Camera-type eye (tissue), 1 donor: ENCODE measurements around the gene UGT2B7. TPM values are rescaled to one million over a fixed set of nuclear protein-coding genes. Genes with fewer than 3 reads are reported as not detected.

ENCODE experiments used
- total RNA-seq: library from RNA; depleted of rRNA; stranded (reverse); fragments of >200 nt; gene quantifications from one replicate; pipeline ENCODE4 v1.2.3, GENCODE V29; 2014

Gene UGT2B7
- 0.71 TPM for total RNA-seq

DNA sequence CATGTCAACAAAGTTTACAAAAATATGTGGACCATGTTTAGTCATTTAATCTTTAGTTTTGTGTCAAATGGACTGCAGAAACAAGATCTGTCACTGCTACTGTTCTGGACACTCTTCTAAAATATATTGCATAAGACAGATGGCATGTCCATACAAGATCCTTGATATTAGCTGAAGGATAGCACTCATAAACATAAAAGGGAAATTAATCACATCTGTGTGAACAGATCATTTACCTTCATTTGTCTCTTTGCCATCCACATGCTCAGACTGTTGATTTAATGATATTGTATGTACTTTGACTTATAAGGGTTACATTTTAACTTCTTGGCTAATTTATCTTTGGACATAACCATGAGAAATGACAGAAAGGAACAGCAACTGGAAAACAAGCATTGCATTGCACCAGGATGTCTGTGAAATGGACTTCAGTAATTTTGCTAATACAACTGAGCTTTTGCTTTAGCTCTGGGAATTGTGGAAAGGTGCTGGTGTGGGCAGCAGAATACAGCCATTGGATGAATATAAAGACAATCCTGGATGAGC lies at the start of gene UGT2B7:
Gene UGT2B7, plus strand, starts transcription at position 364 of the 546 bp plus-strand sequence. Its CDS starts 47 bp downstream, at position 411.

Other genes starting within 250 kb of the UGT2B7 start
- gene UGT2A3, start 144.7 kb upstream of the UGT2B7 start, total RNA-seq: 0.22 TPM
- not detected for gene UGT2B11, start 118.3 kb downstream of the UGT2B7 start, total RNA-seq
- not detected for gene UGT2B28, start 184.0 kb downstream of the UGT2B7 start, total RNA-seq